Pancreas (tissue), 10 donors: ENCODE results near the gene CD28. TPM values are rescaled to one million over a fixed set of nuclear protein-coding genes. Genes with fewer than 3 reads are reported as not detected.

Experiments used
- ATAC-seq, 4 donors: fragments of 200-7000 bp; cut with Tn5 transposase; one replicate each; pipeline versions ENCODE4 v1.8.0 to v1.9.1; 2020; ENCODE audit warnings: mild to moderate bottlenecking in 4 of 4, moderate library complexity in 4 of 4
- DNase-seq, 6 donors: peaks; one replicate each; pipeline ENCODE4 v3.0.0-alpha.2; 2020
- FAIRE-seq: peaks from 2 replicates; lab custom pipeline; 2012; peaks lifted over from hg19 to GRCh38; lab: Jason Lieb, UNC
- H3K27ac ChIP-seq, 4 donors: fragments of 200-600 bp; sonication (generic); 1 replicate in 3 of 4; 2 replicates in 1 of 4; pipeline versions ENCODE4 v1.5.0 to v1.8.0; 2020
- H3K27me3 ChIP-seq, 4 donors: fragments of 200-600 bp; one replicate each; pipeline ENCODE4 v1.8.0; 2021
- H3K36me3 ChIP-seq, 3 donors: fragments of 200-600 bp; sonication (generic) in 1 of 3; one replicate each; pipeline versions ENCODE4 v1.5.0 to v1.8.0; 2020 to 2021
- H3K4me1 ChIP-seq, 3 donors: fragments of 200-600 bp; one replicate each; pipeline ENCODE4 v1.8.0; 2021
- H3K4me3 ChIP-seq, 4 donors: fragments of 200-600 bp; sonication (generic) in 2 of 4; one replicate each; pipeline versions ENCODE4 v1.5.0 to v1.8.0; 2020 to 2021
- H3K9me3 ChIP-seq, 4 donors: fragments of 200-600 bp; one replicate each; pipeline ENCODE4 v1.8.0; 2021
- CTCF ChIP-seq, 4 donors: fragments of 200-600 bp; sonication (generic) in 3 of 4; IDR thresholded peaks; one replicate each; pipeline versions ENCODE4 v1.5.0 to v1.8.0; 2021; ENCODE audit warnings: antibody characterized with exemption in 4 of 4
- WGBS, 2 donors: extraction: QIAGEN DNeasy Blood & Tissue Kit; methylation state at CpG; one replicate each; pipeline ENCODE4 v1.1.7; 2013; 5-methylcytosine and 5-hydroxymethylcytosine counted together
- intact Hi-C, 3 donors: fragments of 100-400 bp; cut with DNase I; formaldehyde crosslinking; loops; one replicate each; pipeline versions ENCODE4 v1.11.1 to v1.14.2; 2022
- polyA plus RNA-seq, 2 donors: library from polyadenylated mRNA; stranded (reverse); fragments of 200-250 nt; gene quantifications; one replicate each; pipeline ENCODE4 v1.2.3, GENCODE V29; 2013
- total RNA-seq, 6 donors: library from RNA; stranded (reverse); fragmentation: NEBNext Ultra II Directional in 4 of 6; extraction: Animal tissue kit (Norgen Biotek cat#: 25700) in 4 of 6; gene quantifications; one replicate each; pipeline versions ENCODE4 v1.2.1 to v1.2.4, GENCODE V29; 2021 to 2023
- donor health status: healthy with polysubstance abuse.
- donor health status: DM: no; HTN: no; CAD: no; lungs with moderate emphysema.
- donor health status: DM: no; HTN: no; CAD: no.
- donor health status: control.
- donor health status: control.
- donor health status: Bipolar disorder and iron deficiency.
- donor health status: DM: yes; HTN: yes; CAD: no.
- donor health status: DM: no; HTN: no; CAD: no.
- donor health status: DM: no; HTN: no; CAD: no.
- donor health status: DM: yes; HTN: yes; CAD: no.

CD28 gene
- total and polyA plus RNA-seq, 8 donors: 0.08 to 0.63 (median 0.28) TPM; not detected in 1

DNA sequence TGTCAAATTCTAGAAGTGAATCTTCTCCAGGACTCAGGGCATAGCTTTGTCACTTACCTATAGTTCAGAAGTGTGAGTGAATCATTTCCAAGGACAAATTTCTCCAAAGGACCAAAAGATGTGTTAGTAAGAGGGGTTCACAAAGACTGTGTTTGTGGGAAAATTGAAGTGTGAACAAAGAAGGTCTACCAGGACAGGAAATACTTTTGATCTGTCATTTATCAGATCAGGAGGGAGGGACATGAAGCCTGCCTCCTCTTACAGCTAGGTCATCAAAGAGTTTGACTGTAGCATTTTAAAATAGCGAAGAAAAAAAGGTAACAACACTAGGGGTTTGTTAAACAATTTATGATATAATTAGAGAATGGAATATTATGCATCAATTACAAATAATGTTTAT is 2.0 kb upstream of the CD28 start:
- WGBS, 2 donors: 91 to 96% methylated on average over 1 of the region's 1 CpG
- FAIRE-seq (no peak), ATAC-seq (no peak), DNase-seq (no peak)
- Histone ChIP-seq H3K9me3 (no peaks in the 10 kb centered on the region), H3K4me1 (no peaks in the 10 kb centered on the region), H3K4me3 (no peak overlapping the region), H3K27ac (no peak overlapping the region), H3K36me3 (no peaks in the 10 kb centered on the region), H3K27me3 (no peaks in the 10 kb centered on the region)
- intact Hi-C loops: no loop called here
- TF ChIP-seq CTCF (IDR thresholded peaks at IDR 0.05): no peak

DNA sequence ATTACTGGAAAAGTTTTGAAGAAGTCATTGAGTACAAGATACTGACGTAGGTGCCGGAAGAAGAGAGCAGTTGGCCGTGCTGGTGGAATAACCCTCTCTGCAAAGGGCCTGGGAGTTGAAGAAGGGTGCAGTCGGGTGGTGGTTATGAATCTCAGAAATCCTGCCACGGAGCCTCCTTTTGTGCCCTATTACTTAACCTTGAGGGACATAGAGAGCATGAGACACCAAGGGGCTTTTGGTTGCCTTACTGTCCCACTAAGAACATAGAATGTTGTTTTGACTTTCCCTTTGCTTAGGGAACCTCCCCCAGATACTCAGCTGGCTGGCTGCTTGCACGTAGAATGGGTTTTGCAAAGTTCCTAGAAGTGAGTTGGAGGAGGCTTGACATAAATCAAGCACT is 1.3 kb upstream of the CD28 start:
- DNase-seq (no peak), FAIRE-seq (no peak), ATAC-seq (peak in 1 of 4 donors; percentile 18)
- TF ChIP-seq CTCF (IDR thresholded peaks at IDR 0.05): no peak
- H3K9me3 ChIP-seq: no peaks in the 10 kb centered on the region
- H3K4me3 ChIP-seq: no peak overlapping the region
- 87 to 94% methylated on average over 6 of the region's 6 CpGs for WGBS, 2 donors
- no peaks in the 10 kb centered on the region for H3K4me1 ChIP-seq
- H3K36me3 ChIP-seq: no peaks in the 10 kb centered on the region
- H3K27ac ChIP-seq: no peak overlapping the region
- no peaks in the 10 kb centered on the region for H3K27me3 ChIP-seq
- intact Hi-C loops: no loop called here

DNA sequence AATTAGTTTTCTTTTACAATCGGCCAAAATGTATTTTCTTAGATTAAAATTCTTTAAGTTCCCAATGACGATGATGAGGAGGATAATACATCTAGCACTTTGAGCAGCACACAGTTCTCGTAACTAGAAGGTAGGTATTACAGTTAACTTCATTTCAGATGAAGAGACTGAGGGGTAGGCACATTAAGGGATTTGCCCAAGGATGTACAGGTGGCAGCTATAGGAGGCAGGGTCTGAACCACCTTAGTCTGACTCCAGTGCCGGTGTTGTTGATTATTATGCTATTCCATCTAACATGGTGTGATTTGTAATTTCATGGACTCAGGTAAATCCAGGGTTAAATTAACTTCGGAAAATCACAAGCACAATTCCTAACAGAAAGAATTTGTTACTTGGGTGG is 1.1 kb downstream of the CD28 start:
- FAIRE-seq (no peak), DNase-seq (no peak), ATAC-seq (no peak)
- Histone ChIP-seq H3K36me3 (no peaks in the 10 kb centered on the region), H3K27me3 (no peaks in the 10 kb centered on the region), H3K4me3 (no peak overlapping the region), H3K4me1 (no peaks in the 10 kb centered on the region), H3K27ac (no peak overlapping the region), H3K9me3 (no peaks in the 10 kb centered on the region)
- TF ChIP-seq CTCF (IDR thresholded peaks at IDR 0.05): no peak
- intact Hi-C loops: no loop called here
- WGBS, 2 donors: 82 to 86% methylated on average over 5 of the region's 5 CpGs

DNA sequence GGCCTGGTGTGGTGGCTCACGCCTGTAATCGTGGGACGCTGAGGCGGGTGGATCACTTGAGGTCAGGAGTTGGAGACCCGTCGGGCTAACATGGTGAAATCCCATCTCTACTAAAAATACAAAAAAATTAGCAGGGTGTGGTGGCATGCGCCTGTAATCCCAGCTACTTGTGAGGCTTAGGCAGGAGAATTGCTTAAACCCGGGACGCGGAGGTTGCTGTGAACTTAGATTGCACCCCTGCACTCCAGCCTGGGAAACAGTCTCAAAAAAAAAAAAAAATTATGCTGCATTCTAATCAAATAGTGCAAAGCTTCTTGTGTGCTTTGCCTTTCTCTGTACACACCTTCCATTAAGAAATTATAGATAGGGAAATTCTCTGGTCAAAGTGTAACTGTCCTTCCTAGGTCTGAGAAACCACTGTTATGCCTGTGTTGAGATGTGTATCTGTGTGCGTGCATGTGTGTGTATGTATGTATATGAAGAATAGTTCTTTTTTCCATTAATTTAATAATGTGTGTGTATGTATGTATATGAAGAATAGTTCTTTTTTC is 2.5 kb downstream of the CD28 start:
- no peak for ATAC-seq

More for the DNA sequence above, 2.5 kb downstream of the CD28 start:
- Histone ChIP-seq H3K9me3 (no peaks in the 10 kb centered on the region), H3K36me3 (no peaks in the 10 kb centered on the region), H3K4me1 (no peaks in the 10 kb centered on the region), H3K4me3 (no peak overlapping the region), H3K27me3 (no peaks in the 10 kb centered on the region), H3K27ac (no peak overlapping the region)
- FAIRE-seq (no peak), DNase-seq (no peak)
- no peak for TF ChIP-seq CTCF (IDR thresholded peaks at IDR 0.05)
- intact Hi-C loops: no loop called here
- 89 to 91% methylated on average over 11 of the region's 11 CpGs for WGBS, 2 donors
